ENCODE data around the gene HOXD4.

HOXD4 gene

GRCh38 chr2:176110415-176111308 is 40.7 kb upstream of the HOXD4 start:
- H3K4me3 ChIP-seq (replicated peaks; ENCODE audit: low read depth, low read length): no peak overlapping the region
- DNase-seq (ENCODE audit: low read depth): no peak
- TF ChIP-seq, protein P1, sequence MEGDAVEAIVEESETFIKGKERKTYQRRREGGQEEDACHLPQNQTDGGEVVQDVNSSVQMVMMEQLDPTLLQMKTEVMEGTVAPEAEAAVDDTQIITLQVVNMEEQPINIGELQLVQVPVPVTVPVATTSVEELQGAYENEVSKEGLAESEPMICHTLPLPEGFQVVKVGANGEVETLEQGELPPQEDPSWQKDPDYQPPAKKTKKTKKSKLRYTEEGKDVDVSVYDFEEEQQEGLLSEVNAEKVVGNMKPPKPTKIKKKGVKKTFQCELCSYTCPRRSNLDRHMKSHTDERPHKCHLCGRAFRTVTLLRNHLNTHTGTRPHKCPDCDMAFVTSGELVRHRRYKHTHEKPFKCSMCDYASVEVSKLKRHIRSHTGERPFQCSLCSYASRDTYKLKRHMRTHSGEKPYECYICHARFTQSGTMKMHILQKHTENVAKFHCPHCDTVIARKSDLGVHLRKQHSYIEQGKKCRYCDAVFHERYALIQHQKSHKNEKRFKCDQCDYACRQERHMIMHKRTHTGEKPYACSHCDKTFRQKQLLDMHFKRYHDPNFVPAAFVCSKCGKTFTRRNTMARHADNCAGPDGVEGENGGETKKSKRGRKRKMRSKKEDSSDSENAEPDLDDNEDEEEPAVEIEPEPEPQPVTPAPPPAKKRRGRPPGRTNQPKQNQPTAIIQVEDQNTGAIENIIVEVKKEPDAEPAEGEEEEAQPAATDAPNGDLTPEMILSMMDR (IDR thresholded peaks at IDR 0.05; ENCODE audit: low read length, missing control alignments): no peak

- TF ChIP-seq, protein P1 (IDR thresholded peaks at IDR 0.05; ENCODE audit: low read length, missing control alignments): peak; percentile 69
- peak; percentile 47 for DNase-seq (ENCODE audit: low read depth)
- H3K4me3 ChIP-seq (replicated peaks; ENCODE audit: low read depth, low read length): no peak overlapping the region
These were observed 40.1 kb upstream of the HOXD4 start for GRCh38 chr2:176111309-176111663.

DNA sequence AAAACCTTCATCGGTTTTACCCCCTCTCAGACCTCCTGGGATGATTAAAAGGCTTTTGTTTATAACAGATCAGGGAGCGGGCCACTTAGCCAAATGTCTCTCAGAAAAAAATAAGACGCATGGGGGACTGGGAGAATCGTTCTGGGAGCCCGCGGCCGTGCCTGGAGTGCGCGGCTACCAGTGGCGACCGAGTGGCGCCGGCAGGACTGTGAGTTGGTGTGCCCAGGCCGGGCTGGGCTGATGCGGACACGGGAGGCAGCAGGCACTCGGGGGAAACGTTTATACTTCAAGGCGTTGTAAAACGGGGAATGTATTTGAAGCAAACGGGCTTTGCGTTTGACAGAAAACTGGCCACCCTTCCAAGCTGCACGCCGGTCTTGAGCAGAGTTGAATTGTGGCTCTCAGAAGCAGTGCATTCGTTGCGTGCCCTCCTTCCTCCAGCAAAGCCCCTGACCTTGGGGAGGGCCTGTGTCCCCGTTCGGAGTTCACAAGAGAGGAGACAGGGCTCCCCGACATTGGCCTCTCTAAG is 39.4 kb upstream of the HOXD4 start:
- DNase-seq (ENCODE audit: low read depth): no peak
- H3K4me3 ChIP-seq (replicated peaks; ENCODE audit: low read depth, low read length): no peak overlapping the region
- TF ChIP-seq, protein P1 (IDR thresholded peaks at IDR 0.05; ENCODE audit: low read length, missing control alignments): no peak

DNA sequence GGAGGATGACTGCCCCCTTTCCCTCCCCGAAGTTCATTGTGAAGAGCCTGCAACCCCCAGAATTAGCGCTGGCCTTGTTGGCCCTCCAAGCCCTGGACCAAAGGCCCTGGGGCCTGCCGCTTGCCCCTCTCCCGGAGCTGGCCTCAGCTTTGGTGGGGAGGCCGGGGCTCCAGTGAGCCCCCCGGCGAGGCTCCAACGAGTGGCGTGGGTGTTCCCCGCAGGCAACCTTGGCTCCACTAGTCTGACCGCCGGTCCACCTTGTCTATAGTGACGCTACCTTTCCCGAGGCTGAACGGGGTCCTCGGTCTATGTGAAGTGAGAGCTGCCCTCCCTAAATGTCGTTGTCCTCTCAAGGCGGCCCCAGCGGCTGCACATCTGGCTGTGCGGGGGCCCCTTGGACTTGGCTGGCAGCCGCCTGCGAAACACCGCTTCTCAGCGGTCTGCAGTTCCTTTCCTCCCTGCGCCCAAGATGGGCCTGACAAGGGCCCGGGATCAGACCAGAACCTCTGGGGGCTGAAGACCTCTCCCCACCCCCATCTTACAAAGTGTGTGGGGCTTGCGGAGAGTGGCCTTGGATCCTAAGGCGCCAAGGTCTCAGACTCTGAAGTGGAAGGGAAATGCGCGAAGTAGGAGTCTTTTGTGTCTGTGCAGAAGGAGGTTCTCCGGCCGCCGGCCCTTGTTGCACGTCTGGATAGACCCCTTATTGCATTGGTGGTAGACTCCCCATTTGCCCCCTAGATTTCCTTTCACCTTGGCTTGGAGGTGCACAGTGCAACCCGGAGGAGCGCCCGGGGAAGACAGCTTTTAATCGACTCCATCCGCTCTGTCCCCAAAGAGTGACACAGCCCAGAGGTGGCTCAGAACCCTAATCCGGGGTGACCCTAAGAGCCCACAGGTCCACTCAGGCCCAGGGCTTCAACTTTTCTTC is 38.7 kb upstream of the HOXD4 start:
- TF ChIP-seq, protein P1 (IDR thresholded peaks at IDR 0.05; ENCODE audit: low read length, missing control alignments): no peak
- H3K4me3 ChIP-seq (replicated peaks; ENCODE audit: low read depth, low read length): no peak overlapping the region
- no peak for DNase-seq (ENCODE audit: low read depth)

DNA sequence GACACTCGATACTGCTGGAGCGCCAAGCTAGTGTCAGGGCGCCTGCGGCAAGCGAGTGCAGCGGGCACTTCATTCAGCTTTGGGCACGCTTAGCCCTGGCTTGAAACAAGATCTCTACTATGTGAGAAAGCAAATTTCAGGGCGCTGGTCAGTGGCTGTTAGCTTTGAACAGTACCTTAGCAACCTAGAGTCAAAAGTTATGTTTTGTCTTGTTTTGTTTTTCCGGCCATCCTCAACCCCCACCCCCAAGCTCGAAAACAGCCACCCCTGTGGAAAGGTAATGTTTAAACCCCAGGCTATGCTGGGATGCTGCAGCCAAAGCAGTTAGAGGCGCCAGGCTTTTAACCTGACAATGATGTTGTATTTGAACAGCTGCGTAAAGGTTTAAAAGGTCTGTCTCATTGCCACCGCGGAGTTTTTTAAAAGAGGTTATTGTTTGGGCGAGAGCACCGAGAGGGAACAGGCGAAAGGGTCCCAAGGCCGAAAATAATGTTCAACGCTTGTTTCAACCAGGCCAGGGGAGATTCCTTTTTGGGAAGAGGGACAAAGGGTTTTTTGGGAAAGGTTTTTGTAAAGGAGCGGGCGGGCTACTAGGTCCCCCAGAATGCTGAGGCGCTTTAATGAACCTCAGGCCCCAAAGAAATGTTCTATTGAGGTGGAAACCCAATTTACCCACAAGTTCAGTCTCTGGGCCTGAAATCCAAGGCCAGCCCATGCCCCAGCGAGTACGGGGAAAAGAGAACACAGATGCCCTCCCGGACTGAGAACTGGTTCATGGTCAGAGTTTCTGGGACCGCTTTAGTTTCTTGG is 37.0 kb upstream of the HOXD4 start:
- DNase-seq (ENCODE audit: low read depth): no peak
- TF ChIP-seq, protein P1 (IDR thresholded peaks at IDR 0.05; ENCODE audit: low read length, missing control alignments): no peak
- H3K4me3 ChIP-seq (replicated peaks; ENCODE audit: low read depth, low read length): no peak overlapping the region

- DNase-seq (ENCODE audit: low read depth): no peak
These were observed 36.3 kb upstream of the HOXD4 start for GRCh38 chr2:176114930-176115625.

More at GRCh38 chr2:176114930-176115625, 36.3 kb upstream of the HOXD4 start:
- H3K4me3 ChIP-seq (replicated peaks; ENCODE audit: low read depth, low read length): no peak overlapping the region
- TF ChIP-seq, protein P1 (IDR thresholded peaks at IDR 0.05; ENCODE audit: low read length, missing control alignments): no peak

Measured in fibroblast of pulmonary artery (primary cell).